ENCODE results near the gene ZSWIM2. TPM values are rescaled to one million over a fixed set of nuclear protein-coding genes. Genes with fewer than 3 reads are reported as not detected.
A peak's percentile ranks its signal among the peaks of the same experiment; 100 is the strongest.

ZSWIM2 gene
- total RNA-seq, 1 experiment from 2014 or later = not detected

GRCh38 chr2:186827862-186828492, 21.0 kb downstream of the ZSWIM2 start:
- Histone ChIP-seq H3K27ac (ENCODE audit: low read length) (no peak overlapping the region), H3K79me2 (ENCODE audit: low read length) (no peaks in the 10 kb centered on the region), H3K27me3 (ENCODE audit: low read length) (no peaks in the 10 kb centered on the region), H4K20me1 (ENCODE audit: low read length) (no peaks in the 10 kb centered on the region), H3K4me2 (ENCODE audit: low read length) (no peak overlapping the region), H3K4me3 (ENCODE audit: low read length) (no peak overlapping the region), H3F3A (ENCODE audit: low read length, unreplicated experiment) (no peaks in the 10 kb centered on the region), H3K9ac (ENCODE audit: low read length) (no peak overlapping the region), H3K9me3 (ENCODE audit: low read length) (no peaks in the 10 kb centered on the region), H3K9me2 (replicated peaks; ENCODE audit: low read length) (no peaks in the 10 kb centered on the region), H2AFZ (ENCODE audit: low read length) (no peak overlapping the region), H3K4me1 (ENCODE audit: insufficient read depth, low read length) (no peaks in the 10 kb centered on the region), H3K36me3 (ENCODE audit: low read depth, low read length) (no peaks in the 10 kb centered on the region)
- BruUV-seq (replicated peaks) = no TSS peak
- intact Hi-C loops (cut with micrococcal nuclease) = loop anchor here (10.0 kb wide), 1 partner anchor 887 kb away; no protein-coding TSS in a partner anchor
- peak; percentile 85 for ATAC-seq
- TF ChIP-seq EZH2phosphoT487 (IDR thresholded peaks at IDR 0.05; ENCODE audit: borderline replicate concordance, low read length) = no peak
- no peak for TF ChIP-seq EZH2 (IDR thresholded peaks at IDR 0.05; ENCODE audit: low read length, unreplicated experiment)
- TF ChIP-seq CTCF (conservative IDR thresholded peaks at IDR 0.05; ENCODE audit: low read depth, low read length) = no peak
- DNase-seq = peak; percentile 13
- ChIA-PET POLR2A (ENCODE audit: unreplicated experiment) (no interaction called here), CTCF (interaction anchor here (0.6 kb wide), 1 partner anchor 64 kb away, joined by 4 read pairs; no protein-coding TSS in a partner anchor)

- no TSS peak for BruUV-seq (replicated peaks)
- H3K27me3 ChIP-seq (ENCODE audit: low read length) = no peaks in the 10 kb centered on the region
- H4K20me1 ChIP-seq (ENCODE audit: low read length) = no peaks in the 10 kb centered on the region
- no peaks in the 10 kb centered on the region for H3K4me1 ChIP-seq (ENCODE audit: insufficient read depth, low read length)
- H3K9me3 ChIP-seq (ENCODE audit: low read length) = no peaks in the 10 kb centered on the region
- H3F3A ChIP-seq (ENCODE audit: low read length, unreplicated experiment) = no peaks in the 10 kb centered on the region
- ChIA-PET CTCF (no interaction called here), POLR2A (ENCODE audit: unreplicated experiment) (no interaction called here)
- peak; percentile 43 for ATAC-seq
- TF ChIP-seq CTCF (conservative IDR thresholded peaks at IDR 0.05; ENCODE audit: low read depth, low read length) (no peak), EZH2 (IDR thresholded peaks at IDR 0.05; ENCODE audit: low read length, unreplicated experiment) (no peak), EZH2phosphoT487 (IDR thresholded peaks at IDR 0.05; ENCODE audit: borderline replicate concordance, low read length) (no peak)
- H3K4me2 ChIP-seq (ENCODE audit: low read length) = no peak overlapping the region
- H3K9me2 ChIP-seq (replicated peaks; ENCODE audit: low read length) = no peaks in the 10 kb centered on the region
- H2AFZ ChIP-seq (ENCODE audit: low read length) = no peak overlapping the region
- H3K9ac ChIP-seq (ENCODE audit: low read length) = no peak overlapping the region
- no peak overlapping the region for H3K4me3 ChIP-seq (ENCODE audit: low read length)
- no peak overlapping the region for H3K27ac ChIP-seq (ENCODE audit: low read length)
- no peaks in the 10 kb centered on the region for H3K36me3 ChIP-seq (ENCODE audit: low read depth, low read length)
- H3K79me2 ChIP-seq (ENCODE audit: low read length) = no peaks in the 10 kb centered on the region
- no peak for DNase-seq
- intact Hi-C loops (cut with micrococcal nuclease) = loop anchor here (10.0 kb wide), 1 partner anchor 887 kb away; no protein-coding TSS in a partner anchor
Measured at GRCh38 chr2:186827411-186827810, 21.6 kb downstream of the ZSWIM2 start.

GRCh38 chr2:186822323-186822722, 26.6 kb downstream of the ZSWIM2 start:
- Histone ChIP-seq H3K4me3 (ENCODE audit: low read length) (no peak overlapping the region), H3K79me2 (ENCODE audit: low read length) (no peaks in the 10 kb centered on the region), H3K9me2 (replicated peaks; ENCODE audit: low read length) (no peaks in the 10 kb centered on the region), H4K20me1 (ENCODE audit: low read length) (no peaks in the 10 kb centered on the region), H3K9ac (ENCODE audit: low read length) (no peak overlapping the region), H3K4me2 (ENCODE audit: low read length) (no peak overlapping the region), H3K9me3 (ENCODE audit: low read length) (no peaks in the 10 kb centered on the region), H3K27me3 (ENCODE audit: low read length) (0 out of 2 replicates have a peak, but pooled peaks cover 3% of the 10 kb centered on the region), H3K27ac (ENCODE audit: low read length) (no peak overlapping the region), H3F3A (ENCODE audit: low read length, unreplicated experiment) (no peaks in the 10 kb centered on the region), H2AFZ (ENCODE audit: low read length) (no peak overlapping the region), H3K36me3 (ENCODE audit: low read depth, low read length) (no peaks in the 10 kb centered on the region), H3K4me1 (ENCODE audit: insufficient read depth, low read length) (no peaks in the 10 kb centered on the region)
- TF ChIP-seq EZH2phosphoT487 (IDR thresholded peaks at IDR 0.05; ENCODE audit: borderline replicate concordance, low read length) (no peak), CTCF (conservative IDR thresholded peaks at IDR 0.05; ENCODE audit: low read depth, low read length) (no peak), EZH2 (IDR thresholded peaks at IDR 0.05; ENCODE audit: low read length, unreplicated experiment) (no peak)
- POLR2A ChIA-PET (ENCODE audit: unreplicated experiment) = no interaction called here
- ATAC-seq = no peak
- no TSS peak for BruUV-seq (replicated peaks)
- CTCF ChIA-PET = no interaction called here
- DNase-seq = no peak
- intact Hi-C loops (cut with micrococcal nuclease) = loop anchor here (10.0 kb wide), 1 partner anchor 892 kb away; no protein-coding TSS in a partner anchor

Data from PC-3 (cell line).